Left lung (tissue), 10 donors: ENCODE data around the gene PAPOLG. TPM values are rescaled to one million over a fixed set of nuclear protein-coding genes. Genes with fewer than 3 reads are reported as not detected.

Source experiments
- ATAC-seq: fragments of 200-7000 bp; cut with Tn5 transposase; one replicate; pipeline ENCODE4 v1.9.1; 2020; ENCODE audit warnings: moderate library complexity
- DNase-seq, 4 donors: peaks; one replicate each; pipeline ENCODE4 v3.0.0-alpha.2; 2013 to 2020
- H3K27ac ChIP-seq, 2 donors: fragments of 200-600 bp; sonication (generic) in 1 of 2; one replicate each; pipeline versions ENCODE4 v1.5.0 to v1.8.0; 2020 to 2021
- H3K27me3 ChIP-seq, 2 donors: fragments of 200-600 bp; sonication (generic) in 1 of 2; one replicate each; pipeline versions ENCODE4 v1.5.0 to v1.8.0; 2020 to 2021
- H3K36me3 ChIP-seq, 2 donors: fragments of 200-600 bp; sonication (generic) in 1 of 2; one replicate each; pipeline versions ENCODE4 v1.5.0 to v1.8.0; 2020 to 2021
- H3K4me1 ChIP-seq, 2 donors: fragments of 200-600 bp; one replicate each; pipeline ENCODE4 v1.8.0; 2021
- H3K4me3 ChIP-seq, 2 donors: fragments of 200-600 bp; sonication (generic) in 1 of 2; one replicate each; pipeline versions ENCODE4 v1.5.0 to v1.8.0; 2020 to 2021; ENCODE audit warnings: mild to moderate bottlenecking in 1 of 2
- H3K9me3 ChIP-seq, 2 donors: fragments of 200-600 bp; sonication (generic) in 1 of 2; one replicate each; pipeline versions ENCODE4 v1.5.0 to v1.8.0; 2020 to 2021
- intact Hi-C, 2 donors: fragments of 100-400 bp; cut with DNase I; formaldehyde crosslinking; loops; one replicate each; pipeline versions ENCODE4 v1.11.2 to v1.14.2; 2022
- polyA plus RNA-seq, 6 donors: library from polyadenylated mRNA; unstranded; fragments of 120-200 nt; gene quantifications; one replicate each; pipeline ENCODE4 v1.2.1, GENCODE V29; 2013; ENCODE audit not compliant: insufficient read length in 6 of 6
- total RNA-seq, 2 donors: library from RNA; stranded (reverse); fragmentation: NEBNext Ultra II Directional; extraction: Animal tissue kit (Norgen Biotek cat#: 25700); gene quantifications; one replicate each; pipeline ENCODE4 v1.2.1, GENCODE V29; 2021
- TF ChIP-seq, protein P1 (sequence below), 2 donors: fragments of 200-600 bp; sonication (generic) in 1 of 2; IDR thresholded peaks; one replicate each; pipeline versions ENCODE4 v1.5.0 to v1.8.0; 2021; ENCODE audit warnings: antibody characterized with exemption in 2 of 2
- donor health status: DM: no; HTN: yes; CAD: no.
- donor health status: DM: no; HTN: no; CAD: no.

PAPOLG gene
- total and polyA plus RNA-seq, 8 donors = 11.3 to 30.5 (median 24.7) TPM

GRCh38 chr2:60836491-60836890 is 80.4 kb downstream of the PAPOLG start:
- no peak for DNase-seq
- no peak overlapping the region for H3K27ac ChIP-seq
- no peaks in the 10 kb centered on the region for H3K36me3 ChIP-seq
- no peaks in the 10 kb centered on the region for H3K27me3 ChIP-seq
- peaks cover 0 to 3% of the 10 kb centered on the region in 2 donors for H3K4me1 ChIP-seq
- TF ChIP-seq, protein P1, sequence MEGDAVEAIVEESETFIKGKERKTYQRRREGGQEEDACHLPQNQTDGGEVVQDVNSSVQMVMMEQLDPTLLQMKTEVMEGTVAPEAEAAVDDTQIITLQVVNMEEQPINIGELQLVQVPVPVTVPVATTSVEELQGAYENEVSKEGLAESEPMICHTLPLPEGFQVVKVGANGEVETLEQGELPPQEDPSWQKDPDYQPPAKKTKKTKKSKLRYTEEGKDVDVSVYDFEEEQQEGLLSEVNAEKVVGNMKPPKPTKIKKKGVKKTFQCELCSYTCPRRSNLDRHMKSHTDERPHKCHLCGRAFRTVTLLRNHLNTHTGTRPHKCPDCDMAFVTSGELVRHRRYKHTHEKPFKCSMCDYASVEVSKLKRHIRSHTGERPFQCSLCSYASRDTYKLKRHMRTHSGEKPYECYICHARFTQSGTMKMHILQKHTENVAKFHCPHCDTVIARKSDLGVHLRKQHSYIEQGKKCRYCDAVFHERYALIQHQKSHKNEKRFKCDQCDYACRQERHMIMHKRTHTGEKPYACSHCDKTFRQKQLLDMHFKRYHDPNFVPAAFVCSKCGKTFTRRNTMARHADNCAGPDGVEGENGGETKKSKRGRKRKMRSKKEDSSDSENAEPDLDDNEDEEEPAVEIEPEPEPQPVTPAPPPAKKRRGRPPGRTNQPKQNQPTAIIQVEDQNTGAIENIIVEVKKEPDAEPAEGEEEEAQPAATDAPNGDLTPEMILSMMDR (IDR thresholded peaks at IDR 0.05) = no peak
- no peaks in the 10 kb centered on the region for H3K9me3 ChIP-seq
- ATAC-seq = no peak
- intact Hi-C loops = no loop called here
- H3K4me3 ChIP-seq = no peak overlapping the region

DNA sequence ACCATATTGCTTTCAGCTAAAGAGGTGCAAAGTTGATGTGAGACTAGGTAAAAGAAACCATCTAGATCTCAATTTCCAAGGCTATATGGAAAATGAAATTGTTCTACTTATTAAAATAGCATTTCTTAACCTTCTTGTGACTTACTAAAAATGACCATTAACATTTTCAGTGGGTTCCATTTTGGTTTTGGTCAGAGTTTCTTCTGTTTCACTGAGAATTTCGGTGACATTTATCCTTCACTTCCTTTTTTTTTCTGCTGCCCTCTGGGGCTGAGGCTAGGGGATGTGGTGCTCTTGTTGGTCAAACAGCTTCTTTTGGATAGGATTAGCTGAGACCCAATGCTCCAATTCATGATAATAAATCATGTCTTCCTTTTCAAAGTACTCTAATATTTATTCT is 81.1 kb downstream of the PAPOLG start:
- no peaks in the 10 kb centered on the region for H3K36me3 ChIP-seq
- ATAC-seq = no peak
- TF ChIP-seq, protein P1 (IDR thresholded peaks at IDR 0.05) = no peak
- H3K27me3 ChIP-seq = no peaks in the 10 kb centered on the region
- H3K4me3 ChIP-seq = no peak overlapping the region
- H3K27ac ChIP-seq = no peak overlapping the region
- no peak for DNase-seq
- peaks cover 0 to 3% of the 10 kb centered on the region in 2 donors for H3K4me1 ChIP-seq
- no peaks in the 10 kb centered on the region for H3K9me3 ChIP-seq
- intact Hi-C loops = no loop called here

DNA sequence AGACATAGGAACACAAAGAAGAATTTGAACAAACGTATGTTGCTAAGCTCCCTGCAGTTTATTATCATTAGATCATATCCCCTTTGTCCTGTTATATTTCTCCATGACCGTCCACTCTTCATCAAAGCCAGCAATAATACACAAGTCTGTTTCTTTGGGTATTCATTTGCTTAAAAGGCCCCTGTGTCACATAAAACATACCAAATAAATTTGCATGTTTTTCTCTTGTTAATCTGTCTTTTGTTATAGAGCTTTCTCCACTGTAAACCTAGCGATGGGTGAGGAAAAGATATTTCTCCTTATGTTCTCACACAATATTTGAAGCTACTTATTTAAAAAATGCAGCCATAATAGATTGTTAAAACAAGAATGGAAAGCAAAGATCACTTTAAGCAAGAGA is 82.4 kb downstream of the PAPOLG start:
- ATAC-seq (no peak), DNase-seq (no peak)
- intact Hi-C loops = no loop called here
- Histone ChIP-seq H3K36me3 (no peaks in the 10 kb centered on the region), H3K9me3 (no peaks in the 10 kb centered on the region), H3K4me3 (no peak overlapping the region), H3K4me1 (peaks cover 0 to 3% of the 10 kb centered on the region in 2 donors), H3K27ac (no peak overlapping the region), H3K27me3 (no peaks in the 10 kb centered on the region)
- TF ChIP-seq, protein P1 (IDR thresholded peaks at IDR 0.05) = no peak

DNA sequence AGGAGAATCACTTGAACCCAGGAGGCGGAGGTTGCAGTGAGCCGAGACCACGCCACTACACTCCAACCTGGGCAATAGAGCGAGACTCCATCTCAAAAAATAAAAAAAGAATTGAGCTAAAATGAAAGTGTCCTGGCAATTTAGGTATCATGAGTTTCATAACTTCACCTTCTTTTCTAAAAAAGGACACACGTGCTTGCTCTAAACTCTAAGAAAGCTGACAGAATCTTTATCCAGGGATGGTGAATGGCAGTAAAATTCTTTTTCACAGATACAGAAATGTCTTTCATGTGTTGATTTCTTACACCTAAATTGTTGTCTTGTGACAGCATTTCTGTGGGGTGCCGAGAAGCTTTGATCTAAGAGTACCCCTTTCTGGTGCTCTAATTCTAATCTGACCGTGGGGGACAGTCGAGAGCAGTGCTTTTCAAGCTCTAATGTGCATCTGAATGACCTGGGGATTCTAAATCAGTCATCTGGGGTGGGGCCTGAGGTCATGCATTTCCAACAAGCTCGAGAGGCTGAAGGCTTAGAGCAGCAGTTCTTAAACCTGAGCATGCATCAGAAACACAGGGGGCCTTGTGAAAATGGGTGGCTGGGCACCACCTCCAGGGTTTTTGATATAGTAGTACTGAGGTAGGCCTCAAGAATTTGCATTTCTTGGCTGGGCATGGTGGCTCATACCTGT is 83.2 kb downstream of the PAPOLG start:
- Histone ChIP-seq H3K4me1 (peaks cover 0 to 3% of the 10 kb centered on the region in 2 donors), H3K27me3 (no peaks in the 10 kb centered on the region), H3K36me3 (no peaks in the 10 kb centered on the region), H3K4me3 (no peak overlapping the region), H3K9me3 (no peaks in the 10 kb centered on the region), H3K27ac (no peak overlapping the region)
- TF ChIP-seq, protein P1 (IDR thresholded peaks at IDR 0.05) = no peak
- ATAC-seq (no peak), DNase-seq (no peak)
- intact Hi-C loops = no loop called here

DNA sequence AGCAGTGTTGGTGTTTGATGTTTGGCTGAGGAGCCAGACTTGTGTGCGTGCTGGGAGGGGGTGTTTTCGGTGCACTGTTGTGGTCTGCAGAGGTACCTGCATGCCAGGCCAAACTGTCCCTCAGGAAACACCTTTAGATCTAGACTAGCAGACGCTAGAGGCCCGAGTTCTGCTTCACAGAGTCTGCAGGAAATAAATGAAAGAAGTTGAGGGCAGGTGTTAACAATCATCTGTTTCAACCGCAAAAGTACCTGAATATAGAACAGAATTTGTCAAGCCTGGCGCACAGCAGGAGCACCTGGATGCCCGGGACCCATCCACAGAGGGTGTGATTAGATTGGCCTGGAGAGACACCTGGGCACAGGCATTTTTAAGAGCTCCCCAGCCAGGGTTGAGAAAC is 84.8 kb downstream of the PAPOLG start:
- ATAC-seq (no peak), DNase-seq (no peak)
- Histone ChIP-seq H3K9me3 (no peaks in the 10 kb centered on the region), H3K4me1 (peaks cover 0 to 3% of the 10 kb centered on the region in 2 donors), H3K27me3 (no peaks in the 10 kb centered on the region), H3K36me3 (no peaks in the 10 kb centered on the region), H3K4me3 (no peak overlapping the region), H3K27ac (no peak overlapping the region)
- TF ChIP-seq, protein P1 (IDR thresholded peaks at IDR 0.05) = no peak
- intact Hi-C loops = no loop called here
